GDM1 (cell line): ENCODE measurements around the gene KRTAP10-2.
A peak's percentile ranks its signal among the peaks of the same experiment; 100 is the strongest.
"Not testable (repeated sequence)": the region's sequence is repeated elsewhere in the genome, so short reads cannot be mapped to it uniquely, and the experiment has no call there.

ENCODE experiments used
- DNase-seq: peaks from one replicate; lab custom pipeline; 2025; lab: John Stamatoyannopoulos, UW

KRTAP10-2 gene

DNA sequence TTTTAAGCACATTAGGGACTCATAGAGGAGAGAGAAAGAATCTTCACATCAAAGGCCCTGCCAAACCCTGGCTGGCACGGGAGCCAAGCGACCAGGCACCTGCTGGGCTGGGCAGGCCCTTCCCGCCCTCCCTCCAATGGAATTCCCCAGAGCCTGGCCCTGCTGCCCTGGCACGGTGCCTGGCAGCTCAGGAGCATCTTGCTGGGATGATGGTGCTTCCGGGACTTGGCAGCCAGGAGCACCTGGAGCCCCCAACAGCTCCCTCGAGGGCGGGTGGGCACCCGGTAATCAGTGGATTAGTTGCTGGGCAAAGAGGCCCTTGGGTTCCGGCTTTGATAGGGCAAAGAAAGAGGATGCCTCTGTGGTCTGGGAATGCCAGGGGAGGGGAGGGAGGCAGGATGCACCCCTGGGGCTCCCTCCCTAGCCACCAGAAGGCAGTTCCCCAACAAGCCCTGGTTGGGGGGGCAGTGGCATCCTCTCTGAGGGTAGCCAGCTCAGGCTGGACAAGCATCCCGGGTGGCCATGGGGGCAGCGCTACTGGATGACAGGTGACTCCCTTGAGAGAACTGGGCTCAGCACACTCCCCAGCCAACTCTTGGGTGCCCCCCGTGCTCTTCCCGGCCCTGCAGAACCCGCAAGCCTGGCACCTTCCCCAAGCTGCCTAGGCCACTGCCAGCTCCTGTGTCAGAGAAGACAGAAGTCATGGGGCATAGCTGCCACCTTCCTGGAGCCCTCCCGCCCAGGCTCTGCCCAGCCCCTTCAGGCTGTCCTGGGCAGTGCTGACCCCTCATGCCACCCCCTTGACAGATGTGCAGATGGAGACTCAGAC is 37.7 kb downstream of the KRTAP10-2 start:
- DNase-seq = no peak

DNA sequence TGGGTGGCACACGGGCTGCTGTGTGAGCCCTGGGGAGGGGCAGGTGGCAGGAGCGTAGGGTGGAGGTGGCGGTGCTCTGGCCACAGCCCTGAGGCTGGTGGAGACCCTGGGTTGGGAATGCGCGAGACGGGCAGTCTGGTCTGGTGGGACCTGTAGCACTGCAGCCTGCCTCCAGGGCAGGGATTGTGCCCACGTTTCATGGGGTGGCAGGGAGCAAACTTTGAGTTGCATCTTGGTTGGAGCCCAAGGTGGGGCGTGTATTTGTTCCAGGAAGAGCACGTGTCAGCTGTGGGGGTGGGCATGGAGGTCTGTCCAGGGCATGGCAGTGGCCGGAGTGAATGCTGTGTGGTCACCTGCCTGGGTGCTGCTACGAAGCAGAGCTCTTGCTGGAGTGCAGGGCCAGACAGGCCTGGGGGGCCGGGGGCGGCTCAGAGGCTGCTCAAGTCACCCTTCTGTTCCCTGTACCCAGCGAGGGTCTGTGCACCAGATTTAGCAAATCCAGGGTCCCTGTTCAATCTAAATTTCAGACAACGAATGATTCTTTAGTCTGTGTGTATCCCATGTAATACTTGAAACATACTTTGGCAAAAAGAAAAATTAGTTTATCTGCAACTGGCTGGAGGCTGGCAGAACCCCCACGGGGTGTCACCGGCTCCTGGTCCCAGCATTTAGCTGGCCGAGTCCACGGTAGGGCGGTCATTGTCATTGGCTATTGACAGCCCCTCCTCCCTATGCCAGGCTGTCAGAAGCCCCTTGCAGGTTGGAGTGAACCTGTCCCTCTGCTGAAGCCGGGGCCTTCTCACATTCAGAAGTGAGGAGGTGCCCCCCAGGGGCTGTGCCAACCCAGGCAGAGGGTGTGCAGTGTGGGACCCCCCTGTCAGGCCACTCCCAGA is 38.6 kb downstream of the KRTAP10-2 start:
- no peak for DNase-seq

DNA sequence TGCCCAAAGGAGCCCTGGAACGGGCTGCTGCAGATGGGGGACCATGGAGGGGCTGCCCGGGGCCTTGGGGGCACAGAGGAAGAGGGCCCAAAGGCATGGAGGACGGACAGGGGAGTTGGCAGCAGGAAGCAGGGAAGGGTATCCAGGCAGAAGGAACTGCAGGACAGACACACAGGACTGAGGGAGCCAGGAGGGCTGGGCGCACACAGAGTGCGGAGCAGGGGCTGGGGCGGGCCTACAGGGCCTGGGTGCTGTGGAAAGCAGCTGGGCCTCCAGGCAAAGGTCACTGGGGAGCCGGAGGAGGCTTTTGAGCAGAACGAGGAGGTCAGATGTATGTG is 39.4 kb downstream of the KRTAP10-2 start:
- DNase-seq = no peak

- DNase-seq = no peak
Observed at GRCh38 chr21:44511219-44511937, 39.9 kb downstream of the KRTAP10-2 start.

DNA sequence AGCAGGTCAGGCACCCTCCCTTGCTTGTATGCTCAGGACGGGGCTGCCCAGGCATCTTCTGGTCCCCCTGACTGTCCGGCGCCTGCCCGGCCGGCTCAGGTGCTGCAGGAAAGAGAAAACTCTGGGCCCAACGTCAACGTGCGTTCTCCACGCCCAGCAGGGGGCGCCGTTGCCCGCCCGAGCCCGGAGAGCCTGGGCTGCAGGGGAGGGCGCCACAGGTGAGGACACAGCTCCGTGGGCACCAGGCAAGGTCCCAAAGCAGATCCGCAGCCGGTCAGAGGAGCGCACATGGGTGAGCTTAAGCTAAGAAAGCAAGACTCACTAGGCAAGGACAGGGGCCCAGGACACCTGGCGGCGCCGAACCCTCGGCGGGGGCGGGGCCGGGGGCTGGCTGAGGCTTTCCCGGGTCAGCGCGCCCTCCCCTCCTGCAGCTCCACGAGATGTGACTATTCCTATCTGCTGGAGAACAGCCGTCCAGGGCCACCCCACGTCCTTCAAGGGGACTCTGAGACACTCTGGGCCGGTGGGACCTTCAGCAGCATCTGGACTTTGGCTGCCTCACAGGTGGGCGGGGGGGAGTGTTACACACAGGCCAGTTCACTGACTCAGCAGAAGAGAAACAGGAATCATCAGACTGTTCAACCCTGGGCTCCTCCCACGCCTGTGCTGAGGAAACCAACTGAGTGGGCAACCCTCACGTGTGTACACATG is 40.6 kb downstream of the KRTAP10-2 start:
- DNase-seq = peak; percentile 50

GRCh38 chr21:44510109-44510507 is 41.2 kb downstream of the KRTAP10-2 start:
- no peak for DNase-seq

GRCh38 chr21:44509539-44509938 is 41.8 kb downstream of the KRTAP10-2 start:
- no peak for DNase-seq

DNA sequence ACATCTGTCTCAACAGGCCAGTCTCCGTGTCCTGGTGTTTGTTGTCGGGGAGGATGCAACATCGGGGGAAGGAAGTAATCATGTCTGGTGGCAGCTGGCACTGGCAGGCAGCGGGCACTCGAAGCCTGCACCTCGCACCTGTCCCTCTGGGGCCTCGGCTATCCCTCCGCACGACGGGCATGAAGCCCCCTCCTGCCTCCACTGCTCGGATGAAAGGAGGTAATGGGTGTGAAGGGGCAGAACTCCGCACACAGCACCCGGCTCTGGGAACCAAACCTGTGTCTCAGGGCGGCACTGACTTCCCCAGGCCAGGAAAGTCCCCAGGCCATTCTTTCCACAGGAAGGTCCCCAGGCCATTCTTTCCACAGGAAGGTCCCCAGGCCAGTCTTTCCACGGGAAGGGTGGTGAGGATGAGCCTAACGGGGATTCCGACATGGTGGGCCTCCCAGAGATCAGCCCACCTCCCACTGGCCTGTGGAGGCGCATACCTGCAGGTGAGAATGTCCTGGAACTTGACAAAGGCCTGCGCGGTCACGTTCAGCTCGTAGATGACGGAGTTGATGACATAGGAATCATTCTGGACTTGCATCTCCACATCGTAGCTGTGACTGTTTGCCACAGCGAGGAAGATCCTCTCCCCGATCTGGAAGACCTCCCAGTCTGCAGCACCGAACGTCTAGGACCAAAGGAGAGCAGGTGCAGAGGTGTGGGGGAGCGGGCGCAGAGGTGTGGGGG is 42.4 kb downstream of the KRTAP10-2 start:
- no peak for DNase-seq

DNA sequence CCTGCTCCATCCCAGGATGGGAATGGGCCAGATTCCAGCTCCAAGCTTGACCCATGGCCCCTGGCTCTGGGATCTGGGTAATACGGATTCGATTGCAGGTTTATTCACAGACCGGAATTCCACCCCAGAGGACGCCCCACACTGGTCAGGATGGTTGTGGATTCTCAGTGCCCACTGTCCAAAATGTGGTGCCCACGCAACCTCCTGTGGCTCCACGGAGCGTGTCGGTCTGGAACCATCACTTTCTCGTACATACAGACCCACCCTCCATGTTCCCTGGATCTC is 42.9 kb downstream of the KRTAP10-2 start:
- no peak for DNase-seq

GRCh38 chr21:44507673-44508425 is 43.5 kb downstream of the KRTAP10-2 start:
- DNase-seq = no peak

DNA sequence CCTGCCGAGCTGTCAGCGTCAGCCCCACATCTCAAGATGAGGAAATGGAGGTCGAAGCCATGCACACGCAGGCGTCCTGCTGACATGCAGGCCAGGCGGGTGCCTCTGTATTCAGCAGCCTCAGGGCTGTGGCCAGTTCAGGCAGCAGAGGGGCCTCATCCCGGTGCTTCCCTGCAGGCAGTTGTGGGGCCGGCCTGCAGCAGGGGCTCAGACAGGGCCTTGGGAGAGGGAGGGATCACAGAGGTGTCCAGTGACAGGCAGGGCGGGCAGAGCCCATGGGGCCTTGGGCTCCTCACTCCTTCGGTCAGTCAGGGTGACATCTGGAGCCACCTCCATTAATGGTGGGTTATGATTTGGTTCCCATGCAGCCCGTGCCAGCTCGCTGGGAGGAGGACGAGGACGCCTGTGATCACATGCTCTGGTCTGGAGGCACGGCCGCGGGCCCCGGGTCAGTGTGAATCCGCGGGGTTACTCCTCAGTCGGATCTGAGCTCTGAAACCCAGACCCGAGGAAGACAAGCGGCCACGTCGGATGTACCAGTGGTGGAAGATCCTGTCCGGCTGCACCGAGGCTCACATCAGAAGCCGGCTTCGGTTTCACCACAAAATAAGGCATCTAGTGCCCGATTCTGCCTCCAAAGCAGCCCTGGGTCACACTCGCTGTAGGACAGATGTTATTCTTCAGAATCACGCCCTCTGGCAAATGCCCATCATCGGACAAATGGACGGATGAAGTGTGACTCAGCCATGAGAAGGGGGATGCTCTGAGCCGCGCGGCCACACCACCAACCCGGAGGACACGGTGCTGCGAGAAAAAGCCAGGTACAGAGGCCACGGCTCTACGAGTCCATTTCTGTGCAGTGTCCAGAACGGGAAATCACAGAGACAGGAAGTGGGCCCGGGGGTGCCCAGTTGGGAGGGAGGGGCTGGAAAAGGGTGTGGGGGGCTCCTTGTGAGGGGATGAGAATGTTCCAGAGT is 44.7 kb downstream of the KRTAP10-2 start:
- no peak for DNase-seq

- DNase-seq = no peak
Observed at GRCh38 chr21:44505673-44506278, 45.5 kb downstream of the KRTAP10-2 start.

GRCh38 chr21:44503901-44504399 is 47.4 kb downstream of the KRTAP10-2 start:
- DNase-seq = no peak

DNA sequence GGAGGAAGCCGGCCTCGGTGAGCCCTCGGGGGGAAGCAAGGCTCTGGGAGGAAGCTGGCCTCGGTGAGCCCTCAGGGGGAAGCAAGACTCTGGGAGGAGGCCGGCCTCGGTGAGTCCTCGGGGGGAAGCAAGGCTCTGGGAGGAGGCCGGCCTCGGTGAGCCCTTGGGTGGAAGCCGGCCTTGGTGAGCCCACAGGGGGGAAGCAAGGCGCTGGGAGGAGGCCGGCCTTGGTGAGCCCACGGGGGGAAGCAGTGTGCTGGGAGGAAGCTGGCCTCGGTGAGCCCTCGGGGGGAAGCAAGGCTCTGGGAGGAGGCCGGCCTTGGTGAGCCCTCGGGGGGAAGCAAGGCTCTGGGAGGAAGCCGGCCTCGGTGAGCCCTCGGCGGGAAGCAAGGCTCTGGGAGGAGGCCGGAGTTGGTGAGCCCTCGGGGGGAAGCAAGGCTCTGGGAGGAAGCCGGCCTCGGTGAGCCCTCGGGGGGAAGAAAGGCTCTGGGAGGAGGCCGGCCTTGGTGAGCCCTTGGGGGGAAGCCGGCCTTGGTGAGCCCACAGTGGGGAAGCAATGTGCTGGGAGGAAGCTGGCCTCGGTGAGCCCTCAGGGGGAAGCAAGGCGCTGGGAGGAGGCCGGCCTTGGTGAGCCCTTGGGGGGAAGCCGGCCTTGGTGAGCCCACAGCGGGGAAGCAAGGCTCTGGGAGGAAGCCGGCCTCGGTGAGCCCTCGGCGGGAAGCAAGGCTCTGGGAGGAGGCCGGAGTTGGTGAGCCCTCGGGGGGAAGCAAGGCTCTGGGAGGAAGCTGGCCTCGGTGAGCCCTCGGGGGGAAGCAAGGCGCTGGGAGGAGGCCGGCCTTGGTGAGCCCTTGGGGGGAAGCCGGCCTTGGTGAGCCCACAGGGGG is 48.1 kb downstream of the KRTAP10-2 start:
- DNase-seq = not testable (repeated sequence)

DNA sequence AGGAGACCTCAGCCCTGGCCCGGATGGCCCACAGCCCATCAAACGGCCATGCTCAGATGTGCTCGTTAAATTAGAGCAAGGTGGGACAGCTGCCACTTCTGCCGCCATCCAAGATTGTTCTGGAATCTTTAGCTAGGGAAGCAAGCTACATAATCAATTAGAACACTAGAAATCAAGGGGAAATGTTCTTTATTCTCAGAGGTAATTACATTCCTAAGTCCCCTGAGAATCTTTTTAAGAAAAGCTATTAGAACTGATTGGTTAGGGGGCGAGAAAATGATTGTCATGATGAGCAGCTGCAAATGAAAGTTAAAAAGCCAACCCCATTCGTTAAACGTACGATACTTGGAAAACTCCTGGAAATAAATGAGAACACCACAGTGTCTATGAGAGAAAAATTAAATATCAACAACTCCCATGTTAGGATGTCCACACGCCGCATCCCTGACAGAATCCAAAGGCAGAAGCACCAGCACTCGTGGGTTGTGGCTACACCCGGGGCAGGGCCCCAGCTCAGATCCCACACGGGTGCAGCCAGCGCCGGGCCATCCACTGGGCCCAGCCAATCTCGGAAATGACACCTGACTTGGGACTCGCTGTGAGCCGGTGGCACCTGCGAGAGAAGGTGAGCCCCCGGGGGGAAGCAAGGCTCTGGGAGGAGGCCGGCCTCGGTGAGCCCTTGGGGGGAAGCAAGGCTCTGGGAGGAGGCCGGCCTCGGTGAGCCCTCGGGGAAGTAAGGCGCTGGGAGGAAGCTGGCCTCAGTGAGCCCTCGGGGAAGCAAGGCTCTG is 48.9 kb downstream of the KRTAP10-2 start:
- no peak for DNase-seq
